ENCODE measurements around the gene CNFN. TPM values are rescaled to one million over a fixed set of nuclear protein-coding genes. Genes with fewer than 3 reads are reported as not detected.

The CNFN gene
- total RNA-seq, 1 experiment from 2014 or later = 7.1 TPM

DNA sequence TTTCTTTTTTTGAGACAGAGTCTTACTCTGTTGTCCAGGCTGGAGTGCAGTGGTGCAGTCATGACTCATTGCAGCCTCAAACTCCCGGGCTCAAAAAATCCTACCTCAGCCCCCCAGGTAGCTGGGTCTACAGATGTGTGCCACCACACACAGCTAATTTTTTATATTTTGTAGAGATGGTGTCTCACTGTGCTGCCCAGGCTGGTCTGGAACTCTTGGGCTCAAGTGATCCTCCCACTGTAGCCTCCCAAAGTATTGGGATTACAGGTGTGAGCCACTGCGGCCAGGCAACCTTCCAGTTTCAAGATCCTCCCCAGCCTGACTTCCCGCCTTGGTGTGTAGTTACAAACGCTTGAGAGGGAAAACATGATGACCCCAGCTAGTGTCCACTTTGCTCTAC lies 22.2 kb downstream of the CNFN start:
- H3K4me1 ChIP-seq (ENCODE audit: insufficient read depth, low read length) = peaks cover 5% of the 10 kb centered on the region; the same call in 1 of the 2 replicates
- H3K4ac ChIP-seq (ENCODE audit: low read depth, low read length) = no peak overlapping the region
- H4K20me1 ChIP-seq (ENCODE audit: control insufficient read depth, insufficient read depth, insufficient read length) = no peaks in the 10 kb centered on the region
- Mint-ChIP-seq H3K4me1 (peaks cover 38 to 56% of the 10 kb centered on the region in 2 experiments), H3K9me3 (peaks cover 8 to 9% of the 10 kb centered on the region in 2 experiments), H3K4me3 (no peak overlapping the region; a peak in 1 of 5 replicates), H3K27ac (peak overlapping the region in 1 of 3 experiments; percentile 0; a peak in 1 of 7 replicates), H3K27me3 (ENCODE audit: low read depth) (peaks cover 1% of the 10 kb centered on the region; the same call in 1 of the 2 replicates), H3K36me3 (ENCODE audit: insufficient read depth in 1 of 3, low read depth in 3 of 3) (peaks cover 38 to 49% (median 40%) of the 10 kb centered on the region in 3 experiments)
- H3K14ac ChIP-seq (ENCODE audit: insufficient read depth, low read length) = no peak overlapping the region
- H2BK15ac ChIP-seq (ENCODE audit: low read depth, low read length) = no peak overlapping the region
- H3K27ac ChIP-seq (ENCODE audit: insufficient read length, low read depth, low read length) = no peak overlapping the region
- no peak overlapping the region for H3K9ac ChIP-seq (ENCODE audit: extremely low read depth, insufficient read length, low read length)
- H4K8ac ChIP-seq (replicated peaks; ENCODE audit: insufficient read length, low read depth, low read length) = no peak overlapping the region
- no peaks in the 10 kb centered on the region for H3K79me2 ChIP-seq (ENCODE audit: insufficient read depth, low read length)
- H3K56ac ChIP-seq (ENCODE audit: insufficient read length, low read depth, low read length) = no peak overlapping the region
- TF ChIP-seq, protein P1, sequence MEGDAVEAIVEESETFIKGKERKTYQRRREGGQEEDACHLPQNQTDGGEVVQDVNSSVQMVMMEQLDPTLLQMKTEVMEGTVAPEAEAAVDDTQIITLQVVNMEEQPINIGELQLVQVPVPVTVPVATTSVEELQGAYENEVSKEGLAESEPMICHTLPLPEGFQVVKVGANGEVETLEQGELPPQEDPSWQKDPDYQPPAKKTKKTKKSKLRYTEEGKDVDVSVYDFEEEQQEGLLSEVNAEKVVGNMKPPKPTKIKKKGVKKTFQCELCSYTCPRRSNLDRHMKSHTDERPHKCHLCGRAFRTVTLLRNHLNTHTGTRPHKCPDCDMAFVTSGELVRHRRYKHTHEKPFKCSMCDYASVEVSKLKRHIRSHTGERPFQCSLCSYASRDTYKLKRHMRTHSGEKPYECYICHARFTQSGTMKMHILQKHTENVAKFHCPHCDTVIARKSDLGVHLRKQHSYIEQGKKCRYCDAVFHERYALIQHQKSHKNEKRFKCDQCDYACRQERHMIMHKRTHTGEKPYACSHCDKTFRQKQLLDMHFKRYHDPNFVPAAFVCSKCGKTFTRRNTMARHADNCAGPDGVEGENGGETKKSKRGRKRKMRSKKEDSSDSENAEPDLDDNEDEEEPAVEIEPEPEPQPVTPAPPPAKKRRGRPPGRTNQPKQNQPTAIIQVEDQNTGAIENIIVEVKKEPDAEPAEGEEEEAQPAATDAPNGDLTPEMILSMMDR (conservative IDR thresholded peaks at IDR 0.05) = no peak
- no peak overlapping the region for H2BK5ac ChIP-seq (ENCODE audit: insufficient read length, low read length)
- no peak overlapping the region for H4K91ac ChIP-seq (ENCODE audit: insufficient read length, low read depth, low read length)
- no peak overlapping the region for H2BK120ac ChIP-seq (ENCODE audit: low read depth, low read length, poor library complexity, severe bottlenecking)
- no peak overlapping the region for H2BK12ac ChIP-seq (ENCODE audit: insufficient read length, low read depth, low read length)
- no peaks in the 10 kb centered on the region for H3K27me3 ChIP-seq (ENCODE audit: insufficient read depth, low read length)
- H2AFZ ChIP-seq (ENCODE audit: low read length) = no peak overlapping the region
- DNase-seq = no peak
- no peaks in the 10 kb centered on the region for H3K79me1 ChIP-seq (ENCODE audit: insufficient read depth, low read depth, low read length, poor library complexity, severe bottlenecking)
- peaks cover 3% of the 10 kb centered on the region for H3K23me2 ChIP-seq (ENCODE audit: insufficient read length, low read depth, low read length, poor library complexity, severe bottlenecking)
- H2AK5ac ChIP-seq (ENCODE audit: insufficient read length, low read length) = no peak overlapping the region
- H3K9me3 ChIP-seq (ENCODE audit: control insufficient read depth, low read depth, low read length) = peaks cover 6% of the 10 kb centered on the region
- no peak overlapping the region for H3K18ac ChIP-seq (ENCODE audit: insufficient read length, low read depth, low read length)
- no peak overlapping the region for H4K5ac ChIP-seq (ENCODE audit: insufficient read length, low read depth, low read length)
- no CpG with 5 or more reads among the region's 4 CpGs for WGBS (ENCODE audit: extremely low coverage, insufficient read length, low lambda C conversion rate)
- H3K4me2 ChIP-seq (ENCODE audit: insufficient read depth, insufficient read length, low read length) = no peak overlapping the region
- no peak overlapping the region for H3T11ph ChIP-seq (ENCODE audit: low read length)
- no peak overlapping the region for H2BK20ac ChIP-seq (ENCODE audit: low read depth, low read length, poor library complexity, severe bottlenecking)
- H3K23ac ChIP-seq (ENCODE audit: insufficient read length, low read depth, low read length) = no peak overlapping the region

All from H9 (cell line).